K562 (cell line): ENCODE results near the gene HIGD1C. TPM values are rescaled to one million over a fixed set of nuclear protein-coding genes. Genes with fewer than 3 reads are reported as not detected.

Source experiments
- ATAC-seq: fragments of 200-7000 bp; cut with Tn5 transposase; 3 replicates; pipeline ENCODE4 v1.9.1; 2020; ENCODE audit warnings: moderate library complexity
- BruUV-seq: library from RNA; stranded (reverse); fragments of 400-500 nt; replicated peaks from 2 replicates; lab custom pipeline; 2021; lab: Mats Ljungman, UMichigan
- CTCF ChIA-PET: fragments of 300-600 bp; formaldehyde crosslinking; extraction: SDS; loops from one replicate; lab custom pipeline; 2021; ENCODE audit warnings: low intra/inter-chr PET ratio; lab: Yijun Ruan, JAX
- POLR2A ChIA-PET: fragments of 300-600, 350-650 bp; sonication (Branson Sonifier 250); formaldehyde crosslinking; extraction: SDS; loops from one replicate; lab custom pipeline; 2021; ENCODE audit warnings: antibody characterized with exemption, inconsistent platforms; lab: Yijun Ruan, JAX
- DNase-seq, 4 experiments: peaks; one replicate each; pipeline versions ENCODE4 v3.0.0 to v3.0.0-alpha.2; 2011 to 2018; ENCODE audit warnings: low spot score in 3 of 4, mixed read lengths in 3 of 4; ENCODE audit errors: extremely low read depth in 1 of 4
- FAIRE-seq: peaks from 2 replicates; lab custom pipeline; 2011; peaks lifted over from hg19 to GRCh38; lab: Jason Lieb, UNC
- H2AFZ ChIP-seq: 2 replicates; pipeline ENCODE4 v1.6.0; 2011; ENCODE audit warnings: low read depth, low read length, control low read depth, inconsistent platforms
- H3K27ac ChIP-seq: fragments of 200-600 bp; 3 replicates; pipeline ENCODE4 v1.8.0; 2011; ENCODE audit warnings: low read depth, mild to moderate bottlenecking, control low read depth, inconsistent platforms, low read length, moderate library complexity, mixed read lengths; ENCODE audit errors: extremely low read depth
- H3K27me3 ChIP-seq, 2 experiments: fragments of 300-600 bp in 1 of 2; 2 replicates in 1 of 2; 3 replicates in 1 of 2; pipeline versions ENCODE4 v1.6.0 to v1.8.0; 2011; ENCODE audit warnings: inconsistent platforms in 2 of 2, low read length in 2 of 2, mild to moderate bottlenecking in 1 of 2, mixed read lengths in 1 of 2, moderate library complexity in 1 of 2; ENCODE audit not compliant: control insufficient read depth in 2 of 2, insufficient read depth in 2 of 2
- H3K36me3 ChIP-seq: fragments of 300-600 bp; 3 replicates; pipeline ENCODE4 v1.8.0; 2011; ENCODE audit warnings: mild to moderate bottlenecking, low read length, inconsistent platforms; ENCODE audit not compliant: control insufficient read depth, insufficient read depth
- H3K4me1 ChIP-seq, 2 experiments: fragments of 200-600 bp in 1 of 2; replicated peaks in 1 of 2; 2 replicates in 1 of 2; 3 replicates in 1 of 2; pipeline versions ENCODE4 v1.5.1 to v1.8.0; 2011; ENCODE audit warnings: inconsistent platforms in 2 of 2, low read length in 2 of 2, mild to moderate bottlenecking in 1 of 2, mixed read lengths in 1 of 2, moderate library complexity in 1 of 2; ENCODE audit not compliant: control insufficient read depth in 2 of 2, insufficient read depth in 2 of 2
- H3K4me2 ChIP-seq: 2 replicates; pipeline ENCODE4 v1.6.1; 2011; ENCODE audit warnings: low read length, control low read depth, inconsistent platforms, mixed read lengths; ENCODE audit not compliant: insufficient read depth
- H3K4me3 ChIP-seq: fragments of 200-600 bp; sonication (generic), shearing (Covaris generic); 2 replicates; pipeline ENCODE4 v1.5.1; 2016; ENCODE audit warnings: control low read depth, inconsistent platforms
- H3K79me2 ChIP-seq: fragments of 200-600 bp; 3 replicates; pipeline ENCODE4 v1.8.0; 2011; ENCODE audit warnings: low read length, inconsistent platforms; ENCODE audit not compliant: control insufficient read depth, insufficient read depth
- H3K9ac ChIP-seq, 2 experiments: 2 replicates each; pipeline versions ENCODE4 v1.6.0 to v1.6.1; 2011; ENCODE audit warnings: low read depth in 2 of 2, low read length in 2 of 2, control low read depth in 1 of 2, inconsistent platforms in 1 of 2, mild to moderate bottlenecking in 1 of 2, mixed read lengths in 1 of 2; ENCODE audit not compliant: insufficient read depth in 1 of 2
- H3K9me1 ChIP-seq: one replicate; pipeline ENCODE4 v1.6.0; 2011; ENCODE audit warnings: inconsistent platforms, mild to moderate bottlenecking, low read length, moderate library complexity; ENCODE audit not compliant: control insufficient read depth, insufficient read depth
- H3K9me3 ChIP-seq: replicated peaks from 2 replicates; pipeline ENCODE4 v1.5.1; 2011; ENCODE audit warnings: low read depth, low read length, inconsistent platforms; ENCODE audit not compliant: control insufficient read depth, insufficient read depth
- H4K20me1 ChIP-seq: replicated peaks from 2 replicates; pipeline ENCODE4 v1.6.1; 2011; ENCODE audit warnings: low read length, inconsistent platforms, mixed read lengths; ENCODE audit not compliant: control insufficient read depth, insufficient read depth
- ATF1 ChIP-seq, 2 experiments: fragments of 450-650 bp in 1 of 2; IDR thresholded peaks; 2 replicates each; pipeline ENCODE4 v1.6.1; 2016; ENCODE audit warnings: missing compliant biosample characterization in 1 of 2, missing genetic modification characterization in 1 of 2
- HLTF ChIP-seq: fragments of 450-650 bp; IDR thresholded peaks from 2 replicates; pipeline ENCODE4 v1.6.1; 2016
- JUNB ChIP-seq: fragments of 450-650 bp; formaldehyde crosslinking; conservative IDR thresholded peaks from 2 replicates; pipeline ENCODE4 v1.4.0; 2020; ENCODE audit warnings: mild to moderate bottlenecking
- NR2F6 ChIP-seq: fragments of 450-650 bp; formaldehyde crosslinking; IDR thresholded peaks from 2 replicates; pipeline ENCODE4 v1.4.0; 2020; ENCODE audit warnings: mild to moderate bottlenecking
- TAF1 ChIP-seq: IDR thresholded peaks from 2 replicates; pipeline ENCODE4 v1.6.1; 2011; ENCODE audit warnings: mild to moderate bottlenecking, low read length, moderate library complexity; ENCODE audit not compliant: insufficient read depth, control insufficient read depth, severe bottlenecking; ENCODE audit errors: extremely low read depth
- TAL1 ChIP-seq: fragments of 450-650 bp; IDR thresholded peaks from 2 replicates; pipeline ENCODE4 v1.6.1; 2016; ENCODE audit warnings: mild to moderate bottlenecking
- ZNF23 ChIP-seq: fragments of 250-450 bp; sonication (Bioruptor Pico); IDR thresholded peaks from 2 replicates; pipeline ENCODE4 v1.4.0; 2020; ENCODE audit warnings: mild to moderate bottlenecking
- ZNF444 ChIP-seq: fragments of 250-450 bp; sonication (Bioruptor Pico); IDR thresholded peaks from 2 replicates; pipeline ENCODE4 v1.4.0; 2020; ENCODE audit warnings: mild to moderate bottlenecking, moderate library complexity
- WGBS: fragments of 100-300 bp; shearing (Covaris generic); methylation state at CpG from one replicate; pipeline ENCODE4 v1.1.6; 2016; ENCODE audit warnings: low coverage, mixed read lengths; ENCODE audit not compliant: insufficient coverage; ENCODE audit errors: missing lambda C conversion rate; 5-methylcytosine and 5-hydroxymethylcytosine counted together
- in situ Hi-C: fragments of 300-500 bp; cut with MboI; formaldehyde crosslinking; loops from 4 replicates; pipeline ENCODE4 v1.15.0; 2018; ENCODE audit warnings: inconsistent platforms, mixed read lengths
- intact Hi-C: fragments of 100-400 bp; cut with micrococcal nuclease; formaldehyde crosslinking; loops from 2 replicates; pipeline ENCODE4 v1.14.2; 2022
- polyA plus RNA-seq, 8 experiments: library from polyadenylated mRNA; depleted of rRNA in 4 of 8; stranded (reverse) in 5 of 8; unstranded in 3 of 8; fragments of >200 nt; fragmentation: Nextera tagmentation in 2 of 8; fragmentation: Illumina TruSeq in 1 of 8; extraction: Ambion mirVana in 2 of 8; extraction: Trizol in 1 of 8; gene quantifications; 2 replicates each; pipeline versions ENCODE4 v1.2.1 to v1.2.3, GENCODE V29; 2011 to 2014; ENCODE audit warnings: inconsistent platforms in 1 of 8, missing spikeins in 1 of 8
- total RNA-seq, 7 experiments: library from RNA; depleted of rRNA in 6 of 7; stranded (reverse); fragments of >200 nt in 6 of 7; fragmentation: Illumina TruSeq in 2 of 7; extraction: Trizol in 2 of 7; gene quantifications; 2 replicates each; pipeline versions ENCODE4 v1.2.1 to v1.2.3, GENCODE V29; 2011 to 2021; ENCODE audit warnings: low replicate concordance in 1 of 7
- TF ChIP-seq, protein P1 (sequence below): sonication (generic); formaldehyde crosslinking; IDR thresholded peaks from 2 replicates; pipeline ENCODE4 v1.8.0; 2022; ENCODE audit warnings: mild to moderate bottlenecking, missing genetic modification reagents

HIGD1C gene
- total and polyA plus RNA-seq, 9 of the 15 experiments (the other 6 are each of a cell fraction or from before 2014, with no cell fraction given) = not detected

DNA sequence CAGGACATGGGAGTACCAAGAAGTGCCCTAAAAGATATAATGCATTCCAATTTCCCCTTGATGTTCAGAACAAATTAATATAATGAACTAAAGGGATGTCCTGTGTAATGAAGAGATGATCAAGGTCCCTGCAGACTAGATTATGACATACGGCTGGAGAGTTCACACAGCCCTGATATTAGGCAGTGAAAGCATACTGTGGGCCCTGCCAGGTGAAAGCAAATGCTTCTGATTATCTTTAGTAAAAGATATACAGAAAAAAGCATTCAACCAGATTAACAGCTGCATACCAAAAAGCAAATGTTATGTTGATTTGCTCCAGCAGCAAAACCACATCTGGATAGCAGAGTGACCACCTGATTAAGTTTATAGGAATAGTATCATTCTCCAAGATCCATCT lies 12.1 kb downstream of the HIGD1C start:
- Histone ChIP-seq H3K27ac (no peak overlapping the region), H3K36me3 (no peaks in the 10 kb centered on the region), H3K79me2 (no peaks in the 10 kb centered on the region), H3K4me1 (no peaks in the 10 kb centered on the region), H3K4me3 (no peak overlapping the region), H3K9ac (no peak overlapping the region), H3K27me3 (no peaks in the 10 kb centered on the region), H3K4me2 (no peak overlapping the region), H3K9me1 (no peaks in the 10 kb centered on the region), H3K9me3 (no peaks in the 10 kb centered on the region), H2AFZ (no peak overlapping the region), H4K20me1 (no peaks in the 10 kb centered on the region)
- BruUV-seq = no TSS peak
- in situ Hi-C loops = no loop called here
- CTCF ChIA-PET = no interaction called here
- no peak for ATAC-seq
- FAIRE-seq = no peak
- intact Hi-C loops = no loop called here
- 38% methylated on average over 1 of the region's 1 CpG for WGBS
- DNase-seq = no peak
- POLR2A ChIA-PET = interaction anchor here (0.7 to 1.5 kb wide), 2 partner anchors 17 to 21 kb away, joined by 3 to 4 read pairs; no protein-coding TSS in a partner anchor
- TF ChIP-seq JUNB (CRISPR knock-in tag) (no peak), TAL1 (no peak), HLTF (no peak), ZNF444 (CRISPR knock-in tag) (no peak), ATF1 (CRISPR knock-in tag; IDR thresholded peaks at IDR 0.05) (no peak), ATF1 (tag; IDR thresholded peaks at IDR 0.05) (no peak), NR2F6 (CRISPR knock-in tag) (no peak), TAF1 (no peak), ZNF23 (CRISPR knock-in tag) (no peak)
- TF ChIP-seq, protein P1, sequence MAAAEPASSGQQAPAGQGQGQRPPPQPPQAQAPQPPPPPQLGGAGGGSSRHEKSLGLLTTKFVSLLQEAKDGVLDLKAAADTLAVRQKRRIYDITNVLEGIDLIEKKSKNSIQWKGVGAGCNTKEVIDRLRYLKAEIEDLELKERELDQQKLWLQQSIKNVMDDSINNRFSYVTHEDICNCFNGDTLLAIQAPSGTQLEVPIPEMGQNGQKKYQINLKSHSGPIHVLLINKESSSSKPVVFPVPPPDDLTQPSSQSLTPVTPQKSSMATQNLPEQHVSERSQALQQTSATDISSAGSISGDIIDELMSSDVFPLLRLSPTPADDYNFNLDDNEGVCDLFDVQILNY = no peak
